Measurements from ENCODE around the gene FSHB. TPM values are rescaled to one million over a fixed set of nuclear protein-coding genes. Genes with fewer than 3 reads are reported as not detected.

The FSHB gene
- total and polyA plus RNA-seq, 9 of the 15 experiments (the other 6 are each of a cell fraction or from before 2014, with no cell fraction given): not detected

DNA sequence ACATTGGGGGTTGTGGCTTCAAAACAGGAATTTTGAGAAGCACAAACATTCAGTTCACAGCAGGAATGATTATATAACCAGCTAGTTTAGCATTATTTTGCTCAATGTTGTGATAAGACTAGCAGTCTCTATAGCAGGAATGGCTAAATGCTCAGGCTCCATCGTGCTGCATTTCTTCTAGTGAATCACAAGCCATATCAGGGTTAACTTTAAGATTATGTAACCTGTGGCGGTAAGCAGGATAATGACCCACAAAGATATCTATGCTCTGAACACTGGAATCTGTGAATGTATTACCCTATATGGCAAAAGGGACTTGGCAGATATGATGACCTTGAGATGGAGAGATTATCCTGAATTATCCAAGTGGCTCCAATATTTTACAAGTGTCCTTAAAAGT, 14.8 kb downstream of the FSHB start (continued):
- TF ChIP-seq, protein P1, sequence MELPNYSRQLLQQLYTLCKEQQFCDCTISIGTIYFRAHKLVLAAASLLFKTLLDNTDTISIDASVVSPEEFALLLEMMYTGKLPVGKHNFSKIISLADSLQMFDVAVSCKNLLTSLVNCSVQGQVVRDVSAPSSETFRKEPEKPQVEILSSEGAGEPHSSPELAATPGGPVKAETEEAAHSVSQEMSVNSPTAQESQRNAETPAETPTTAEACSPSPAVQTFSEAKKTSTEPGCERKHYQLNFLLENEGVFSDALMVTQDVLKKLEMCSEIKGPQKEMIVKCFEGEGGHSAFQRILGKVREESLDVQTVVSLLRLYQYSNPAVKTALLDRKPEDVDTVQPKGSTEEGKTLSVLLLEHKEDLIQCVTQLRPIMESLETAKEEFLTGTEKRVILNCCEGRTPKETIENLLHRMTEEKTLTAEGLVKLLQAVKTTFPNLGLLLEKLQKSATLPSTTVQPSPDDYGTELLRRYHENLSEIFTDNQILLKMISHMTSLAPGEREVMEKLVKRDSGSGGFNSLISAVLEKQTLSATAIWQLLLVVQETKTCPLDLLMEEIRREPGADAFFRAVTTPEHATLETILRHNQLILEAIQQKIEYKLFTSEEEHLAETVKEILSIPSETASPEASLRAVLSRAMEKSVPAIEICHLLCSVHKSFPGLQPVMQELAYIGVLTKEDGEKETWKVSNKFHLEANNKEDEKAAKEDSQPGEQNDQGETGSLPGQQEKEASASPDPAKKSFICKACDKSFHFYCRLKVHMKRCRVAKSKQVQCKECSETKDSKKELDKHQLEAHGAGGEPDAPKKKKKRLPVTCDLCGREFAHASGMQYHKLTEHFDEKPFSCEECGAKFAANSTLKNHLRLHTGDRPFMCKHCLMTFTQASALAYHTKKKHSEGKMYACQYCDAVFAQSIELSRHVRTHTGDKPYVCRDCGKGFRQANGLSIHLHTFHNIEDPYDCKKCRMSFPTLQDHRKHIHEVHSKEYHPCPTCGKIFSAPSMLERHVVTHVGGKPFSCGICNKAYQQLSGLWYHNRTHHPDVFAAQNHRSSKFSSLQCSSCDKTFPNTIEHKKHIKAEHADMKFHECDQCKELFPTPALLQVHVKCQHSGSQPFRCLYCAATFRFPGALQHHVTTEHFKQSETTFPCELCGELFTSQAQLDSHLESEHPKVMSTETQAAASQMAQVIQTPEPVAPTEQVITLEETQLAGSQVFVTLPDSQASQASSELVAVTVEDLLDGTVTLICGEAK (IDR thresholded peaks at IDR 0.05): no peak
- TF ChIP-seq, protein P1 (CRISPR knock-in tag; IDR thresholded peaks at IDR 0.05): no peak
- no peak for TF ChIP-seq CBX2 (IDR thresholded peaks at IDR 0.05; ENCODE audit: insufficient read depth, low read length, poor library complexity, severe bottlenecking)
- TF ChIP-seq SMARCA4 (IDR thresholded peaks at IDR 0.05): no peak
- no peak for TF ChIP-seq ZNF644 (tag; IDR thresholded peaks at IDR 0.05; ENCODE audit: low read depth)
